GM18498 (cell line): ENCODE measurements around the gene CDX2.
"Not testable (repeated sequence)": the region's sequence is repeated elsewhere in the genome, so short reads cannot be mapped to it uniquely, and the experiment has no call there.

Experiments used
- ATAC-seq: cut with Tn5 transposase; IDR thresholded peaks from one replicate; pipeline ENCODE4 v1.9.1; 2021; ENCODE audit warnings: mild to moderate bottlenecking, moderate library complexity; ENCODE audit not compliant: unreplicated experiment

The CDX2 gene

GRCh38 chr13:27969082-27969865 is at the start of gene CDX2:
CDX2 (minus strand) TSS chr13:27969315; CDS start chr13:27969006, 309 bp downstream.
- ATAC-seq, result no peak

DNA sequence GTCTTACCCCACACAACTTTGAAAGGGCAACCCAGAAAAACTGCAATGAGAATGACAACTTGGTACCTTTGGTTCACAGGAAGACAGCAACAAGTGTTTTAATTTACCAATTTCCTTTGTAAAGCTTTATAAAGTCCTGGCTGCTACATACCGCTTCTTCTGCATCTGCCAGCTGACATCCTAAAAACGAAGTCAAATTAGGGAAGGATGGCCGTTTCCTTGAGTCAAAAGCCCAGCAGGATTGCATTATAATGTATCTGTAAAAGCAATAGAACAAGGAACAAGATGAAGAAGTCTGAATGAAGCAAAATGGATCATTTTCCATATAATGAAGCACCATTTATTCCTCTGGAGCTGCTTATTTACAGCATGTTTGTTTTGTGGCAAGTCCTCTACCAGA is 45.2 kb upstream of the CDX2 start:
- ATAC-seq, result no peak

DNA sequence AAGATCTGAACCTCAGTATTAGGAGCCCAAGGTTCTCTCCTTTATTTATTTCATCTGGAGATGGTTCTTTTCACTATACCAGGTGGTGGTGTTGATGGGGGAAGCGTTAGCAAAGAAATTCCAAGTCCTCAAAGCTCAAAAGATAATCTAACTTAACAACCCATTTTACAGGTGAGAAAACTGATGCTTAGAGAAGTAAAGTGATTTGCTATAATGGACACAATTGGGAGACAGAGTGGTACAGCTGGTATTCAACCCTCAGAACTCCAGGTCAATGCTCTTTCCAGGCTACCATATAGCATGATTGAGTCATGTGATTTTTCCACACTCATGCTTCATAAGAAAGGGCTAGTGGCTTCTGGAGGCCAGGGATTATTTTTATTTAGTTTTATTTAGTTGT is 44.4 kb upstream of the CDX2 start:
- ATAC-seq, result no peak

DNA sequence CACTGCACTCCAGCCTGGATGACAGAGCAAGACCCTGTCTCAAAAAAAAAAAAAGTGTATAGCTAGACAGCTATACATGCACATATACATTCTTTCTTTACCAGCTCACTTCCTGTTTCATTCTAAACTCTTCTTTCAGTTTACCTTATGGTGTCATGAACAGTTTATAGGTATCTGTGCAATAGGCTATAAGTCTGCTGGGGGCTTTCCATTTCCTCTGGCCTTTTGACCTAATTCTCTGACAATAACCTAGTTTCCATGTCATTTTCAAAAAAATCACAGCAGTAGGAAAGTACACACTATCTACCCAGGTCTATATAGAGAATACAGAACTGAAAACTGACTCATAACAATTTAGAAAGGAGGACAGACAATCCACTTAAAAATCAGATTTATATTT is 43.8 kb upstream of the CDX2 start:
- peak; percentile 89 for ATAC-seq

DNA sequence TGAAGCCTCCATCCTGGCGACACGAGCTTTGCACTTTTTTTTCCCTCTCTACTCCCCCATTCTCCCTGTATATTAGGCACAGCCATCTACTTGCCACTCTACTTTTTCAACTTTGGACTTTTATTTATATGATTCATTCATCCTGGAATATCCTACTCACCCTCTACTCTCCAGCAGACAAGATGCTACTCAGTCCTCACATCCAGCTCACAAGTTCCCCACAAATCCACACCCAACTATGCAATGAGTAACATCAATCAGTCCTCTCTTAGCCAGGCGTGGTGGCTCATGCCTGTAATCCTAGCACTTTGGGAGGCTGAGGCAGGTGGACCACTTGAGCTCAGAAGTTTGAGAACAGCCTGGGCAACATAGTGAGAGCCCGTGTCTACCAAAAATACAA is 43.3 kb upstream of the CDX2 start:
- peak; percentile 10 for ATAC-seq

- ATAC-seq, result no peak
Measured at GRCh38 chr13:28010046-28010445, 40.9 kb upstream of the CDX2 start.

GRCh38 chr13:28005016-28005415 is 35.9 kb upstream of the CDX2 start:
- not testable (repeated sequence) for ATAC-seq

GRCh38 chr13:28002886-28003698 is 34.0 kb upstream of the CDX2 start:
- ATAC-seq, result no peak

DNA sequence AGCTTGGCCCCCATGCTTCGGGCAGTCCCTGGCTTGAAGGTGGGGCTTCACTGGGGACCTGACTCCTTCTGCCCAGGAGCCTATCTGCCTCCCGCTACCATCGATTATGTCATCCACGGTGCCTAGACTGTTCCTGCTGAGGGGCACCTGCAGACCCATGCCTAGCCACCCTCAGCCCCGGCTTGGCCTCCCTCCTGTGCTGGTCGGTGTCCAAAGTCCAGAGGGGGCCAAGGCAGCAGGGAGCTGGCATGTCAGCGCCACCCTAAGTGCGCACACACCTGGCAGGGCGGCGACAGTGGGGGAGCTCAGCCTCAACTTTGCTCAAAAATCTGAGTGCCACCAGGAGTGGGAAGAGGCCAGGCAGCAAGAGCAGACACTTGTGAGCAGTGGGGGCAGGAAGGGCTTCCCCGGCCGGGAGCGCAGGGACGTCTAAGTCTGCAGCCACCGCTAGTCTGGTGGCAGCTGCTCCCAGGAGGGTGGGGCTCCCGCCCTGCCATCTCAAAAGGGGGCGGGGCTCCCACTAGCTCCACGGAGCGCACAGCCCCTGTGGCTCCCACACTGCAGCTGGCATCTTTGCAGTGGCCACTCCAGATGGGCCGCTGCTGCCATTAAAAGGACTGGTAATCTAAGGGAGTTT is 32.8 kb upstream of the CDX2 start:
- no peak for ATAC-seq

DNA sequence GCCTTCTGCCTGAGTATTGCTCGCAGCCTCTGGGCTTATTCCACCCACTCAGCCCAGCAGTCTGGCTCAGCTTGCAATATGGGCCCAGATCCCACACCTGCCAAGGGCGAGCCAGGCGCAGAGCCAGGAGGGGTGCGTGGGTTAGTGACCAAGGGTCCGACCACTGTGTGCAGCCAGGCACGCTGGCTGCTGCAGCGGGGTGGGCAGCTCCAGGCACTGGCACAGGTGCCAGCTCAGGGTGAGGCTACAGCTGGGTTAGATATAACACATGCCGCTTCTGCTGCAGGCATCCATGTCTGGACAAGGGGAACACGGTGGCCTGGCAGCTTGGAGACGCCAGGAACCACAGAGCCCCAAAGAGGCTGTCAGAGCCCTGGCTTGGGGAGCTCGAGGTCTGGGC is 31.9 kb upstream of the CDX2 start:
- ATAC-seq, result no peak

DNA sequence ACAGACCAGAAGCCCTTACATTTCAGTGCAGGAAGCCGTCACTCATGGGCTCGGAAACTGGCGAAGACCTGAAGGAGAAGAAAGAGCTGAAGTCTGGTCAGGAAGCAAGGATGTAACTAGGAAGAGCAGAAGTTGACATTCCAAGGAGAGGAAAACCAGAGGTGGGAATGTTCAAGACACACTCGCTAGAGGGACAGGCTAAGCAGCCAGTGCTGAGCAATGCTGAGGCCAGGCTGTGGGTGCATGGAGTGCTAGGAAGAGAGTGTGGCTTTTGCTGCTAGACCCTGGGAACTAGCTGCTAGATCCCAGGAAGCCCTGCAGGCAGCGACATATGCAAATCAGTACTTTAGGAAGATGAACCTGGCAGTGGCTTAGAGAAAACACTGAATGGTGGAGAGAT is 31.5 kb upstream of the CDX2 start:
- no peak for ATAC-seq

DNA sequence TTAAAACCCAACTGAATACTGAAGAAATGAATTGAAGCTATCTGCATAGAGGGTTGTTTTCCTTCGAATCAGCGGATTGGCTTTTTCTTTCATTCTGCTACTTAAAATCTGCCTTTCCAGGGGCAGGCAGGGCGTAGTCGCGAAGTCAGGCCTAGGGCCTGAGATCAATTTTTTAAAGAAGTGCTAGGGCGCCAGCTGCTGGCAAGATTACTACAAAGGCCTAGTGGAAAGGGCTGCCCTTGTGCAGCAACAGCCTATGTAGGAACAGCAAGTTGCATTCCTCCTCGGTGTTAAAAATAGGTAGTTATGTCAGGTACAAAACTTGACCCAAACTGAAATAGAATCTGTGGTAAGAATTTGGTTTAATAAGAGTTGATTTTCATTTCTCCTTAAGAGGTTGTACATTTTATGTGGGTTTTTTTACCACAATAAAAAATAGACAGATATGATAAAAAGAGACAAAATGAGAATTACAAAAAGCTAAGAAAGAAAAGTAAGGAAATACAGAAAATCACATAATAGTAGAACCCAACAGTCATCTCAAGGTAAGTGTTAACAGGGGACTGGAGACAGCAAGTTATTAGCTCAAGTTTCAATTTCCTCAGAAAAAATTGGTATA is 28.9 kb upstream of the CDX2 start:
- peak; percentile 48 for ATAC-seq

GRCh38 chr13:27991881-27992280 is 22.8 kb upstream of the CDX2 start:
- ATAC-seq, result no peak

DNA sequence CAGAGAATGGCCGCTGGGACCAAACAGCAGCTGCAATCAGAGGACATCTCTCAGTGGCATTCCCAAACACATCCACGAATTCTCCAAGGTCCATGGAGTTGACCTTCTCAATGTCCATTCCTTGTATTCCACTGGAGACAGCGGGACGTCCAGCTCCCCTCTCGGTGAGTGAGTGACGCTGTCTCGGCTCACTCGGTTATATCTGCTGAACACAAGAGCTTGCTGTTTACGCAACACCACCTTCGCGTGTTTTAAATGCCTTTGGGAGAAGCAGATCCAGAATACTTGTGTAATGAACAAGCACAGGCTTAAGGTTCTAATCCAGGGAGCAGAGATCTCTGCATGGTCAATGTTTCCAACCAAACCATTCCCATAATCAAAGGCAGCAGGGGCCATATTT is 19.4 kb upstream of the CDX2 start, which contains the start of gene URAD:
Gene URAD, minus strand, starts transcription at position 174 of the 400 bp plus-strand sequence. Its CDS starts 56 bp downstream, at position 118.
- ATAC-seq, result no peak

DNA sequence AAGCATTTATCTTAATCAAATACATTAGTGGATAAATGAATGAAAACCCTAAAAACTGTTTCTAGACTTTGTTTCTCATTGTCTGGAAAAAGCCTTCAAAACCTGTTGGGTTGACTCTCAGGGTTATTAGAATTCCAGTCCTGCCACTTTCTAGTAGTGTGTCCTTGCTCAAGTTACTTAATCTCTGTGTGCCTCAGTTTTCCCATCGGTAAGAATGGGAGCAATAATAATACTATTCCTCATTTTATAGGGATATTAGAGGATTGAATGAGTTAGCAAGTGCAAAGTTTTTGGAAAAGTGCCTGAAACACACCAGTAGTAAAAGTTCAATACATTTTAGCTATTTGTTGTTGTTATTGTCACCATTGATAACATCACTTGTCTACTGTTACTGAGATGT is 16.5 kb upstream of the CDX2 start:
- ATAC-seq, result no peak

DNA sequence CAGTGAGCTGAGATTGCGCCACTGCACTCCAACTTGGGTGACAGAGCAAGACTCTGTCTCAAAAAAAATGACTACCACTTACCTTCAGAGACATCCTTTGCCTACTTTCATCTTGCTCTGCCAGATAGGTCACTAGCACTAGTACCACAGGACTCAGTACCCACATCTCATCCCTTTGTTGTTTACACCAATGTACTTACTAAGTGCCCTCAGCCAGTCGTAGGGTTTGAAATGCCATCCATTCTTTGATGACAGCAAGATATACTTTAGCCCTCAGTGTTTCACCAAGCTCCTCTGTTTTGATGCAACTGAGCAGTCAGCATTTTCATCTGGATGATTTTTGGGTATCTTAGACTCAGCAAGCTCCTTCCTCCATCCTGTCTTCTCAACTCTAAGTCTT is 13.2 kb upstream of the CDX2 start:
- ATAC-seq, result no peak

GRCh38 chr13:27981006-27981708 is 12.0 kb upstream of the CDX2 start:
- no peak for ATAC-seq

GRCh38 chr13:27980280-27980998 is 11.3 kb upstream of the CDX2 start:
- no peak for ATAC-seq

DNA sequence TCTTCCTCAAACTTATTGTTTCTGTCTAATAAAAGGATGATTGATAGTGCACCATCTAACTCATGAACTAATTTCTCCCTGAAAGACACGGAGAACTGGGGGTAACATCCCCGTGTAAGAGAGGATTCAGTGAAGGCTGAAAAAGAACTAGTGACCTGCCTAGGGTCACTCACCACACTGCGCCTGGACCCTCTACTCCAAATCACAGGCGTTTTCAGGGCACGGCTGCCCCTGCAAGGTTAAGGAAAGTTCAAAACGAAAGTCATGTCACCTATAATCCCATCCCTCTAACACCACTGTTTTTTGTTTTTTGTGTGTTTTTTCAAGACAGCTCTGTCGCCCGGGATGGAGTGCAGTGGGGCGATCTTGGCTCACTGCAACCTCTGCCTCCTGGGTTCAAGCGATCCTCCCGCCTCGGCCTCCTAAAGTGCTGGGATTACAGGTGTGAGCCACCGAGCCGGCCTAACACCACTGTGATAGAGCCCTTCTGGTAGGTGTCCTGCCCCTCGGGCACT is 10.7 kb upstream of the CDX2 start:
- no peak for ATAC-seq
